Nucleus accumbens (tissue), 56 donors: Measurements from ENCODE around the gene AFAP1.
A peak's percentile ranks its signal among the peaks of the same experiment; 100 is the strongest.

Experiments
- DNase-seq, 56 donors: peaks; one replicate each; lab custom pipeline; 2025; lab: John Stamatoyannopoulos, UW

AFAP1 gene

GRCh38 chr4:7733801-7734650, 205.6 kb downstream of the AFAP1 start:
- no peak for DNase-seq

DNA sequence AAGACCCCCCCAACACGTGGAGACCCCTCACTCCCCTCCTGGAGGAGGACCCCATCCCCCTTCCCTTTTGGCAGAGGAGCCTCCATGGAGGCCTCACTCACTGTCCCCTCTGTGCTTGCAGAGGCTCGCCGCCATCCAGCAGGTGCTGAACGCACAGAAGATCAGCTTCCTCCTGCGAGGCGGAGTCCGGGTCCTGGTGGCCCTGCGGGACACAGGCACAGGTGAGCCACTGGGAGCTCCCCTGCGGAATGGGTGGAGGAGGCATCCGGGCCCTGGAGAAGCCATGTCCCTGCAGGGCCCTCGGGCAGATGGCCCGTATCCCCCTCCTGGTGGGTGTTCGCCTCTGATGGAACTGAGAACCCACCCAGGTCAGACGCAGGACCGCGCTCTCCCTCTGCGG, 206.5 kb downstream of the AFAP1 start:
- no peak for DNase-seq

DNA sequence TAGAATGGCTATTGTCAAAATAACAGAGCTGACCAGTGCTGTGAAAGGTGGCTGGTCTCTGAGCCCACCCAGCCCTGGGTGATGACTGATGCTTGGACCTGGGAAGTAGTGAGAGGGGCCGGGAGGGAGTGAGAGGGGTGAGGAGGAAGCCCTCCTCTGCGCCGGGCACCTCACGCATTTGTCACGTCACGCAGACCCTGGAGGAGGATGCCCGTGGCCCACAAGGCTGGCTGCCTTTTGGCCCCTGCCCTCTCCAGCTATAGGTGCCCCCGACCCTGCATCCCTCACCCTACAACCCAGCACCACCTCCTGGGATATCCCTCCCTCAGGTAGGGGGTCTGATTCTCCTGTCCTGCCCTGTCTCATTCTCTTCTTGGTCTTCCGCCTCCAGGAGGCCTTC, 207.4 kb downstream of the AFAP1 start:
- DNase-seq = no peak

GRCh38 chr4:7731437-7731836, 208.2 kb downstream of the AFAP1 start:
- no peak for DNase-seq

- DNase-seq = no peak
Measured at GRCh38 chr4:7727749-7728148, 211.9 kb downstream of the AFAP1 start.

- no peak for DNase-seq
Measured at GRCh38 chr4:7726665-7727413, 212.8 kb downstream of the AFAP1 start.

GRCh38 chr4:7725951-7726350, 213.7 kb downstream of the AFAP1 start:
- peak in 11 of 56 donors; percentile 8 to 46 (median 24) for DNase-seq

GRCh38 chr4:7723625-7724024, 216.0 kb downstream of the AFAP1 start:
- no peak for DNase-seq

- no peak for DNase-seq
Measured at GRCh38 chr4:7722766-7723387, 216.8 kb downstream of the AFAP1 start.

GRCh38 chr4:7721984-7722551, 217.6 kb downstream of the AFAP1 start:
- DNase-seq = no peak

- DNase-seq = peak in 45 of 56 donors; percentile 5 to 78 (median 39)
Measured at GRCh38 chr4:7719354-7720174, 220.1 kb downstream of the AFAP1 start.

DNA sequence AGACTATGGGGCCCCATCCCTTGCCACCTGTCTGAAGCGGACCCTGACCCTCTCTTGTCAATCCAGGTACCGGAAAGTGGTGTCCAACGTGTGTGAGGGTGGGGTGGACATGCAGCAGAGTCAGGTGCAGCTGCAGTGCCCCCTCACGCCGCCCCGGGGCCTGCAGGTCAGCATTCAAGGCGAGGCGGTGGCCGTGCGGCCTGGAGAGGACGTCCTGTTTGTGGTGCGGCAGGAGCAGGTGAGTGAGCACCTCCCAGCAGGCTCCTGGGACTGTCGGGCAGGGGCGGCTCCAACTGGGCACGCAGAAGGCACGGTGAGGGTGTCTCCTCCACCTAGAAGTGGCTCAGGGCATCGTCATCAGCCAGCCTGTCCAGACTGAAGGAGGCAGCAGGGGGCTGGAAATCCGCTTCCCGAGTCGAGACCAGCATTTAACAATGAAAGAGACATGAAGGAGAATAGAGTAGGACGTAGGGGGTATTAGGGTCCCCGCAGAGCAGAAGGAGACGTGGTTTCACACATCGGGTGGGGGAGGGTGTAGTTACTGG, 221.6 kb downstream of the AFAP1 start:
- DNase-seq = no peak

DNA sequence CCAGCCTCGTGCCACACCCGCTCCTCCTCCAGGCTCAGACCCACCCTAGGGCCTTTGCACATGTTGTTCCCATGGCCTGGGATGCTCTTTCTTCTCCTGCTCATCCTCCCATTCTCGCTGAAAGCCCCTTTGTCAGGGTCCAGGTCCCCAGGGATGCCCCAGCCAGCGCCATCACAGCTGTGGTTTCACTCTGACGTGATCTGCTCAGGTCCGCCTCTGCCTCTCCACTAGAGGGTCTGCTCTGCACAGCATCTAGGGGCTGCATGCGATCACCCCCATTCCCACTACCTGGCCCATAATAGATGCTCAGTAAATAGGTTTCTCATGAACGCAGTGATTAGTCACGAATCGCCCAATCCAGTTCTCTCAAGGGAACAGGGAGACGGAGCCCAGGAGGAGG, 222.5 kb downstream of the AFAP1 start:
- DNase-seq = no peak

- DNase-seq = no peak
Measured at GRCh38 chr4:7716010-7716721, 223.5 kb downstream of the AFAP1 start.

DNA sequence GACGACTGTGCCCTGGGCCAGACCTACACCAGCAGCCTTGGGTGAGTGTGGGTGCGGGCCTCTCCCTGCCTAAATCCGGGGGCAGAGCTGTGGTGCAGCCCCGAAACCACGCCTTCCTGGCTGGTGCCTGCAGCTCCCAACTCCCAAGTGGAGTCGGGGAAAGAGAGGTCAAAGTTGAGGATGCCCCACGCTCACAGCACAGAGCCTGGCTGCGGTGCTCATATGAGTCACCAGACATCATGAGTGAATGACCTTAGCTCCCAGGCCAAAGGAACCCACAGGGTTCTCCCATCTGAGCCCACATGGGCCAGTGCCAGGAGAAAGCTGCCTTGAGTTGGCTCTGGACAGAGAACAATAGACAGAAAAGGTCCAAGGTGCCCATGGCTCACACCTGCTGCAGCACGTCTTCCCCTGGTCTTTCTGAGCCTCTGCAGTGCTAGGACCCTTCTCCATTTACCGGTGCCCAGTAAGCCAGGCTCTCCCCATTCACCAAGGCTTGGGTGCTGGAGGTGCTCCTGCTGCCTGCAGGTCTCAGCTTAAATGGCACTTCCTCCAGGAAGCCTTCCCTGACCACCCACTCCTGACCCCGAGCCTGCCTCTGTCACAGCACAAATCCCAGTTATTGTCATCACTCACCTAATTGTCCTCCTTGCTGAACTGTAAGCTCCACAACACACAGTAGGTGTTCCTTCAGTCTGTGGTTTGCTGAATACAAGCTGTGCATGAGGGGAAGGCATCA, 224.2 kb downstream of the AFAP1 start:
- no peak for DNase-seq

DNA sequence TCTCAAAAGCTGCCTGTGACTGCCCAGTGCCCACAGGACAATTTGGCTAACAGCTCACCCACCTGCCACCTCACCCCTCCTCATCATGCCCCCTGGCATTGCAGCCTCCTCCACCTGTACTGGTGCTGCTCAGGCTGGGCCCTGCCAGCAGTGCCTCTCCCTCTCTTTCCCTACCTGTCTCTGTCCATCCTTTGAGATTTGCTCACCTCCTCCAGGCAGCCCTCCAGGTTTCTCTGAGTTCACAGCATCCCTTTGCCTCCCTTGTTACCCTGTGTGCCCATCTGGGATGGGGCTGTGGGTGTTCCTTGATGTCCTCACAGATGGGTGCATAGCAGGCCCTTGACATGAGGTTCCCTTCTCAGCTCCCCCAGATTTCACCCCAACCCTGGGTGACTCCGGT, 224.9 kb downstream of the AFAP1 start:
- no peak for DNase-seq

DNA sequence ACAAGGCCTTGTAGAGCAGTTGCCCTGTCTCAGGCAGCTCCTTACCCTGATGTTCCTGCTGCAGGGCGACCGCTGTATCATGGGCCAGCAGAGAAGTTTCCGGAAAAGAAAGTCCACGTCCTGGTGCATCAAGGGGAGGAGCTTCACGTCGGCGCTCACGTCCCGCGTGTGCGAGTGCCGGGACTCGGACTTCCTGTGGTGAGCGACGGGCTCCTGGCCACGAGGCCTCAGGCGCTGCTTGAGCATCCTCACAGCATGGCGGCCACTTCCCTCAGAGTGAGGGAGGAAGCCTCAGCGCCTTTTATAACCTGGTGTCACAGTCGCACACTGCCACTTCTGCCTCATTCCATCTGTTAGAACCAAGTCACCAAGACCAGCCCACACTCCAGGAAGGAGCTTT, 225.5 kb downstream of the AFAP1 start:
- DNase-seq = no peak

DNA sequence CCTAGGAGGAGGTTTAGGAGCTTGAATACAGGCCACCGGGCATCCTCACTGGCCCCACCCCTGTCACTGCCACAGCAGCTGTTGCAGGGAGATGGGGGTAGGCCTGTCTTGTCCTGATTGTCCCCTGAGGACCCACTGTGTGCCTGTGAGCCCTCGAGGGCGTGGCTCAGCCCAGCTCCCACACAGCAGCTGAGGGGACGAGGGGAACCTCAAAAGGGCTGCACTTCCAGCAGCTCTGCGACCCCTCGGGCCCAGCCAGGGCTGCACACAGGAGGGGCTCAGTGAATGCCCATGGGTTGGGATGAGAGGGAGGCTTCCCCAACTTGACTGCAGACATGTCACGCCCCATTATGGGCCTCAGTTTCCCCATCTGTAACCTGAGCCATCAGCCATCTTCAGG, 225.9 kb downstream of the AFAP1 start:
- no peak for DNase-seq
